ENCODE results near the gene SLC24A4.

SLC24A4 gene

GRCh38 chr14:92453691-92454090 is 130.7 kb downstream of the SLC24A4 start:
- no peak for TF ChIP-seq ZNF274 (IDR thresholded peaks at IDR 0.05; ENCODE audit: low read depth, low read length)
- H3K4me3 ChIP-seq (ENCODE audit: low read length): no peak overlapping the region

- TF ChIP-seq ZNF274 (IDR thresholded peaks at IDR 0.05; ENCODE audit: low read depth, low read length): no peak
- no peak overlapping the region for H3K4me3 ChIP-seq (ENCODE audit: low read length)
Observed at GRCh38 chr14:92455231-92455630, 132.3 kb downstream of the SLC24A4 start.

GRCh38 chr14:92456215-92457015 is 133.4 kb downstream of the SLC24A4 start:
- H3K4me3 ChIP-seq (ENCODE audit: low read length): no peak overlapping the region
- no peak for TF ChIP-seq ZNF274 (IDR thresholded peaks at IDR 0.05; ENCODE audit: low read depth, low read length)

- no peak for TF ChIP-seq ZNF274 (IDR thresholded peaks at IDR 0.05; ENCODE audit: low read depth, low read length)
- H3K4me3 ChIP-seq (ENCODE audit: low read length): no peak overlapping the region
Observed at GRCh38 chr14:92457016-92457565, 134.1 kb downstream of the SLC24A4 start.

GRCh38 chr14:92458136-92459029 is 135.4 kb downstream of the SLC24A4 start:
- TF ChIP-seq ZNF274 (IDR thresholded peaks at IDR 0.05; ENCODE audit: low read depth, low read length): no peak
- no peak overlapping the region for H3K4me3 ChIP-seq (ENCODE audit: low read length)

GRCh38 chr14:92459030-92459949 is 136.3 kb downstream of the SLC24A4 start:
- no peak for TF ChIP-seq ZNF274 (IDR thresholded peaks at IDR 0.05; ENCODE audit: low read depth, low read length)
- no peak overlapping the region for H3K4me3 ChIP-seq (ENCODE audit: low read length)

- H3K4me3 ChIP-seq (ENCODE audit: low read length): no peak overlapping the region
- TF ChIP-seq ZNF274 (IDR thresholded peaks at IDR 0.05; ENCODE audit: low read depth, low read length): no peak
Observed at GRCh38 chr14:92459950-92460421, 137.0 kb downstream of the SLC24A4 start.

GRCh38 chr14:92460541-92460915 is 137.6 kb downstream of the SLC24A4 start:
- no peak overlapping the region for H3K4me3 ChIP-seq (ENCODE audit: low read length)
- no peak for TF ChIP-seq ZNF274 (IDR thresholded peaks at IDR 0.05; ENCODE audit: low read depth, low read length)

- H3K4me3 ChIP-seq (ENCODE audit: low read length): no peak overlapping the region
- TF ChIP-seq ZNF274 (IDR thresholded peaks at IDR 0.05; ENCODE audit: low read depth, low read length): no peak
Observed at GRCh38 chr14:92460916-92461579, 138.1 kb downstream of the SLC24A4 start.

- H3K4me3 ChIP-seq (ENCODE audit: low read length): no peak overlapping the region
- TF ChIP-seq ZNF274 (IDR thresholded peaks at IDR 0.05; ENCODE audit: low read depth, low read length): no peak
Observed at GRCh38 chr14:92461891-92462290, 138.9 kb downstream of the SLC24A4 start.

GRCh38 chr14:92462568-92462967 is 139.6 kb downstream of the SLC24A4 start:
- no peak overlapping the region for H3K4me3 ChIP-seq (ENCODE audit: low read length)
- TF ChIP-seq ZNF274 (IDR thresholded peaks at IDR 0.05; ENCODE audit: low read depth, low read length): no peak

- no peak overlapping the region for H3K4me3 ChIP-seq (ENCODE audit: low read length)
- TF ChIP-seq ZNF274 (IDR thresholded peaks at IDR 0.05; ENCODE audit: low read depth, low read length): no peak
Observed at GRCh38 chr14:92463141-92463540, 140.2 kb downstream of the SLC24A4 start.

- no peak overlapping the region for H3K4me3 ChIP-seq (ENCODE audit: low read length)
- TF ChIP-seq ZNF274 (IDR thresholded peaks at IDR 0.05; ENCODE audit: low read depth, low read length): no peak
Observed at GRCh38 chr14:92464156-92464555, 141.2 kb downstream of the SLC24A4 start.
